Tibial nerve (tissue), 4 donors: ENCODE measurements around the gene ZMYND11. TPM values are rescaled to one million over a fixed set of nuclear protein-coding genes. Genes with fewer than 3 reads are reported as not detected.

Experiments
- DNase-seq, 2 donors: peaks; one replicate each; pipeline ENCODE4 v3.0.0-alpha.2; 2019; ENCODE audit warnings: low spot score in 2 of 2
- H3K27ac ChIP-seq, 4 donors: fragments of 200-600 bp; sonication (generic) in 3 of 4; one replicate each; pipeline ENCODE4 v1.5.1; 2017 to 2019; ENCODE audit warnings: mild to moderate bottlenecking in 1 of 4
- H3K27me3 ChIP-seq, 2 donors: fragments of 200-600 bp; sonication (generic) in 1 of 2; one replicate each; pipeline versions ENCODE4 v1.5.1 to v1.6.0; 2017 to 2019
- H3K36me3 ChIP-seq, 3 donors: fragments of 200-600 bp; sonication (generic); one replicate each; pipeline ENCODE4 v1.5.1; 2018 to 2019
- H3K4me1 ChIP-seq, 4 donors: fragments of 200-600 bp; sonication (generic) in 3 of 4; one replicate each; pipeline ENCODE4 v1.5.1; 2017 to 2019
- H3K4me3 ChIP-seq, 4 donors: fragments of 200-600 bp; sonication (generic) in 3 of 4; one replicate each; pipeline ENCODE4 v1.5.1; 2017 to 2019; ENCODE audit warnings: mild to moderate bottlenecking in 1 of 4, moderate library complexity in 1 of 4
- H3K9me3 ChIP-seq, 4 donors: fragments of 200-600 bp; sonication (generic) in 3 of 4; one replicate each; pipeline ENCODE4 v1.5.1; 2017 to 2019
- EP300 ChIP-seq, 2 donors: sonication (generic); formaldehyde crosslinking; IDR thresholded peaks; one replicate each; pipeline ENCODE4 v1.6.1; 2017; ENCODE audit warnings: antibody characterized with exemption in 2 of 2, mild to moderate bottlenecking in 1 of 2
- POLR2A ChIP-seq, 2 donors: fragments of 450-650 bp; IDR thresholded peaks; one replicate each; pipeline ENCODE4 v1.6.1; 2017; ENCODE audit warnings: antibody characterized with exemption in 2 of 2, mild to moderate bottlenecking in 2 of 2, moderate library complexity in 2 of 2
- WGBS, 2 donors: methylation state at CpG; one replicate each; pipeline ENCODE4 v1.1.5; 2018; 5-methylcytosine and 5-hydroxymethylcytosine counted together
- total RNA-seq, 4 donors: library from RNA; depleted of rRNA; stranded (reverse); fragments of >200 nt; gene quantifications; one replicate each; pipeline ENCODE4 v1.1.0, GENCODE V29; 2016
- TF ChIP-seq, protein P1 (sequence below), 5 experiments: fragments of 200-600 bp in 3 of 5; fragments of 450-650 bp in 2 of 5; sonication (generic) in 3 of 5; IDR thresholded peaks; one replicate each; pipeline ENCODE4 v1.5.1; 2016 to 2019; ENCODE audit warnings: antibody characterized with exemption in 5 of 5, mild to moderate bottlenecking in 3 of 5, moderate library complexity in 2 of 5

ZMYND11 gene
- total RNA-seq, 4 donors from 2014 or later, result 66.3 to 80.2 (median 69.2) TPM

DNA sequence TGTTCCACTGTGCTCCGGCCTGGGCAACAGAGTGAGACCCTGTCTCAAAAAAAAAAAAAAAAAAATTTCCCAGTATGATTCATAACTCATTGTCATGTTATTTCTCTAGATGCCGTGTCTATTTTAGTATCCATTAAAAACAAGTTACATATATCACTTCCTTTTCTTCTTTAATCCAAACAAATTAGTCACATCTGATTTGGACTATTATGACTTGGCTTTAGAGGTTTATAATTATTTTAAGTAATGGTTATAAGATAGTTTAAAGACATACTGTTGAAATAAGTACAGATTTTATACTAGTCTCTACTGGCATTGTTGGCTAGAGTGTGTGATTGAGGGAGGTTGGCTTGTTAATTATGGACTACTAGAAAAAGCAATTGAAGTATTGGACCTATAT lies 53.3 kb downstream of the ZMYND11 start:
- peaks cover 0 to 12% (median 2%) of the 10 kb centered on the region in 4 donors for H3K9me3 ChIP-seq
- peaks cover 0 to 8% (median 0%) of the 10 kb centered on the region in 4 donors for H3K4me1 ChIP-seq
- no peak for DNase-seq
- peaks cover 0 to 22% (median 2%) of the 10 kb centered on the region in 3 donors for H3K36me3 ChIP-seq
- H3K27me3 ChIP-seq, result no peaks in the 10 kb centered on the region
- no peak for TF ChIP-seq EP300 (IDR thresholded peaks at IDR 0.05)
- TF ChIP-seq POLR2A (IDR thresholded peaks at IDR 0.05), result no peak
- TF ChIP-seq, protein P1, sequence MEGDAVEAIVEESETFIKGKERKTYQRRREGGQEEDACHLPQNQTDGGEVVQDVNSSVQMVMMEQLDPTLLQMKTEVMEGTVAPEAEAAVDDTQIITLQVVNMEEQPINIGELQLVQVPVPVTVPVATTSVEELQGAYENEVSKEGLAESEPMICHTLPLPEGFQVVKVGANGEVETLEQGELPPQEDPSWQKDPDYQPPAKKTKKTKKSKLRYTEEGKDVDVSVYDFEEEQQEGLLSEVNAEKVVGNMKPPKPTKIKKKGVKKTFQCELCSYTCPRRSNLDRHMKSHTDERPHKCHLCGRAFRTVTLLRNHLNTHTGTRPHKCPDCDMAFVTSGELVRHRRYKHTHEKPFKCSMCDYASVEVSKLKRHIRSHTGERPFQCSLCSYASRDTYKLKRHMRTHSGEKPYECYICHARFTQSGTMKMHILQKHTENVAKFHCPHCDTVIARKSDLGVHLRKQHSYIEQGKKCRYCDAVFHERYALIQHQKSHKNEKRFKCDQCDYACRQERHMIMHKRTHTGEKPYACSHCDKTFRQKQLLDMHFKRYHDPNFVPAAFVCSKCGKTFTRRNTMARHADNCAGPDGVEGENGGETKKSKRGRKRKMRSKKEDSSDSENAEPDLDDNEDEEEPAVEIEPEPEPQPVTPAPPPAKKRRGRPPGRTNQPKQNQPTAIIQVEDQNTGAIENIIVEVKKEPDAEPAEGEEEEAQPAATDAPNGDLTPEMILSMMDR (IDR thresholded peaks at IDR 0.05), result no peak
- WGBS, 2 donors, result 76 to 83% methylated on average over 2 of the region's 2 CpGs
- no peak overlapping the region for H3K27ac ChIP-seq
- no peak overlapping the region for H3K4me3 ChIP-seq

DNA sequence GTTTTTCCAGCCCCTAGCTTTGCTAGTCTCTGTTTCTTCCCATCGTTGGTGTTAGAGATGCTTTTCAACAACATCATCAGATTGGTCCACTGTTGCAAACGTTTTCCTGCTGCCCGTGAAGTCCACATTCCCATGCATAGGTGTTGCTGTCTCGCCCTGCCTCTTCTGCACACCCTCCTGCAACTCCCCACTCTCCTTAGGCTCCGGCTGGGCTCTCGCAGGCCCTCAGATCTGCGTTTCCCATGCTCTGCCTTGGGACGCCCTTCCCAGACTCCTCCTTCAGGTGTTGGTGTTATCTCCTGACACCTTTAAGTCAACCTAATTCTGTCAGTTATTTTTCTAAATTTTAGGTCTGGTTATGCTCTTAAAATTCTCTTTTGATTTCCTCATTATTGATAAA lies 55.0 kb downstream of the ZMYND11 start:
- Histone ChIP-seq H3K9me3 (no peaks in the 10 kb centered on the region), H3K4me1 (peaks cover 0 to 8% (median 0%) of the 10 kb centered on the region in 4 donors), H3K27me3 (no peaks in the 10 kb centered on the region), H3K4me3 (no peak overlapping the region), H3K36me3 (peaks cover 0 to 10% (median 0%) of the 10 kb centered on the region in 3 donors), H3K27ac (no peak overlapping the region)
- DNase-seq, result no peak
- 89 to 90% methylated on average over 8 of the region's 8 CpGs for WGBS, 2 donors
- no peak for TF ChIP-seq POLR2A (IDR thresholded peaks at IDR 0.05)
- TF ChIP-seq, protein P1 (IDR thresholded peaks at IDR 0.05), result no peak
- no peak for TF ChIP-seq EP300 (IDR thresholded peaks at IDR 0.05)

DNA sequence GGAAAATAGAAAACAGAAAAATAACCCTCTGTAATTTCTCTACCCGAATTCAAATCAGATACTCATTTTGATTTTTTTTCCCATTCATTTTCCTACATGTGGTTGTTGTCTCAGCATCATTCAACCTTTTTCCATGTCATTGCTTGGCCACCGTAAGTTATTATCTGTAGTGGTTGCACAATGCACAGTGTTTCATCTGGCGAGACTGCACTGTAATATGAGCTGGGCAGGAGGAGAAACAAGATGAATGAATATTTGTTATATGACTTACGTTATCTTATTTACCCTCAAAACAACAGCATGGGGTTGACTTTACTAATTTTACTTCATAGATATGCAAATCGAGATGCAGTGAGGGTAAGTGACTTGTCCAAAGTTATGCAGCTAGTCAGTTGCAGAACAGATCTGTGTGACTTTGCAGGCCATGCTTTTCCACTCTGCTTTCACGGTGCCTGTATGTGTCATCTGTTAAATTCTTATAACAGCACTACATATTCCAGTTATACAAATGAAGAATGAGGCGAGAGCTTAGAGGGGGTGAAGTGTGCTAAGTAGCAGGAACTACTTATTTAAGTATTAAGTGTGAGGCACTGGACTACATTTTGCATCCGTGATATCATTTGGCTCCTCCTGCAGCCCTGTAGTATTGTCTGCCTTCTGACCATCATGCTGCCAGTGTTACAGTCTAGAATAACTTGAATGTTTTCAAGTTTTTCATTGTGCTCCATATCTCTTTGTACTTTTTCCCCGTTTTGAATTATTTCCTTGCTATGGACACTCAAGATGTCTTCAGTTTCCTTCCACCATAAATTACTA lies 56.7 kb downstream of the ZMYND11 start:
- WGBS, 2 donors, result 59 to 67% methylated on average over 9 of the region's 9 CpGs

DNA sequence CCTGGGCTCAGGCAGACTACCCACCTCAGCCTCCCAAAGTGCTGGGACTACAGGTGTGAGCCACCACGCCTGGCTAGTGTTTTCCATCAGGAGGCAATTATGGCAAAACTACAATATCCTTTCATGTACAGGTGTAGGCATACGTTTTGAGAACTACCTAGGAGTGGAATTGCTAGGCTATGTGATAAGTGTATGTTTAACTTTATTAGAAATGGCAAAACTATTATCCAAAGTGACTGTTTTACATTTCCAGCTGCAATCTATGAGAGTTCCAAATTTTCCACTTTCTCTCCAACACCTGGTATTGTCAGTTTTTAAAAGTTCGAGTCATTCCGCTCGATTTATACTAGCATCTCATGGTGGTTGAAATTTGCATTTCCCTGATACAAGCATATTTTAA lies 59.0 kb downstream of the ZMYND11 start:
- 94 to 96% methylated on average over 5 of the region's 5 CpGs for WGBS, 2 donors
- Histone ChIP-seq H3K27ac (no peak overlapping the region), H3K4me1 (peaks cover 0 to 8% (median 0%) of the 10 kb centered on the region in 4 donors), H3K4me3 (no peak overlapping the region), H3K27me3 (no peaks in the 10 kb centered on the region), H3K9me3 (no peaks in the 10 kb centered on the region), H3K36me3 (peaks cover 0 to 5% (median 0%) of the 10 kb centered on the region in 3 donors)
- no peak for DNase-seq
- TF ChIP-seq EP300 (IDR thresholded peaks at IDR 0.05) (no peak), POLR2A (IDR thresholded peaks at IDR 0.05) (no peak)
- TF ChIP-seq, protein P1 (IDR thresholded peaks at IDR 0.05), result no peak

More for the DNA sequence above, 56.7 kb downstream of the ZMYND11 start:
- Histone ChIP-seq H3K27ac (no peak overlapping the region), H3K9me3 (no peaks in the 10 kb centered on the region), H3K36me3 (peaks cover 0 to 10% (median 0%) of the 10 kb centered on the region in 3 donors), H3K4me1 (peaks cover 0 to 8% (median 0%) of the 10 kb centered on the region in 4 donors), H3K4me3 (no peak overlapping the region), H3K27me3 (no peaks in the 10 kb centered on the region)
- TF ChIP-seq, protein P1 (IDR thresholded peaks at IDR 0.05), result no peak
- TF ChIP-seq EP300 (IDR thresholded peaks at IDR 0.05), result no peak
- DNase-seq, result peak in 1 of 2 donors; percentile 13

DNA sequence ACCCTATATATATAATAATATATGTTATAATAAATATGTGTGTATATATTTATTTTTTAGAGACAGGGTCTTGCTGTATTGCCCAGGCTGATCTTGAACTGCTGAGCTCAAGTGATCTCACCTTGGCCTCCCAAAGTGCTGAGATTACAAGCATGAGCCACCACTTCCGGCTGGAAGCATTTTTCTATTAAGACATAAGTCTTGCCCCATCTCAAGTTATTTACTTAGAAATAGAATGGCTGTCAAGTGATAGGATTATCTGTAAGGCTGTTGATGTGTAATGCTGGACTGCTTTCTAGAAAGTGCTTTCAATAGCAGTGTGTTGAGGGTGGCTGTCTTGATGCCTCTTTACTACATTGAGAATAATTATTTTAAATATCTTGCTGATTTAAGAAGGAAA lies 65.2 kb downstream of the ZMYND11 start:
- H3K36me3 ChIP-seq, result no peaks in the 10 kb centered on the region
- no peaks in the 10 kb centered on the region for H3K27me3 ChIP-seq
- H3K4me1 ChIP-seq, result no peaks in the 10 kb centered on the region
- no peaks in the 10 kb centered on the region for H3K9me3 ChIP-seq
- H3K27ac ChIP-seq, result no peak overlapping the region
- DNase-seq, result no peak
- no peak overlapping the region for H3K4me3 ChIP-seq
- TF ChIP-seq, protein P1 (IDR thresholded peaks at IDR 0.05), result no peak
- TF ChIP-seq POLR2A (IDR thresholded peaks at IDR 0.05) (no peak), EP300 (IDR thresholded peaks at IDR 0.05) (no peak)
- WGBS, 2 donors, result 100% methylated on average over 1 of the region's 1 CpG
